Measurements from ENCODE around the gene HES2.

DNA sequence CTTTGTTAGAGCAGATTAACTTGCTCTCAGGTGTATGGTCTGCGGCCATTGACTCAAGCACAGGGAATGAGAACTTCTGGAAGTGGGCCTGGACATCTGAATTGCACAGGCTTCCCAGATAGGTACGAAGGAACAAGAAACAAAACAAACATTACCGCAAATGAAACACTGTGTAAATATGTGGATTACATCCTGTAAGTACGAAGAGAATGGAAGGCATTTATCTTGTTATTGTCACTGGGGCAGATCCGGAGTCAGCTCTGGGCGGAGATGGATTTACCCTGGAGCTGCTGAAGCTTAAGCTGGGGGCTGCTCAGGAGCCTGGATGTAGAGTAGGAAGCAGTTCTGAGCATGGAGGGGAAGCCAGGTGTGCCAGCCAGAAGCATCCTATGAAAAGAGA is 6.8 kb downstream of the HES2 start:
- no peak for TF ChIP-seq POLR2A (IDR thresholded peaks at IDR 0.05)
- TF ChIP-seq, protein P1, sequence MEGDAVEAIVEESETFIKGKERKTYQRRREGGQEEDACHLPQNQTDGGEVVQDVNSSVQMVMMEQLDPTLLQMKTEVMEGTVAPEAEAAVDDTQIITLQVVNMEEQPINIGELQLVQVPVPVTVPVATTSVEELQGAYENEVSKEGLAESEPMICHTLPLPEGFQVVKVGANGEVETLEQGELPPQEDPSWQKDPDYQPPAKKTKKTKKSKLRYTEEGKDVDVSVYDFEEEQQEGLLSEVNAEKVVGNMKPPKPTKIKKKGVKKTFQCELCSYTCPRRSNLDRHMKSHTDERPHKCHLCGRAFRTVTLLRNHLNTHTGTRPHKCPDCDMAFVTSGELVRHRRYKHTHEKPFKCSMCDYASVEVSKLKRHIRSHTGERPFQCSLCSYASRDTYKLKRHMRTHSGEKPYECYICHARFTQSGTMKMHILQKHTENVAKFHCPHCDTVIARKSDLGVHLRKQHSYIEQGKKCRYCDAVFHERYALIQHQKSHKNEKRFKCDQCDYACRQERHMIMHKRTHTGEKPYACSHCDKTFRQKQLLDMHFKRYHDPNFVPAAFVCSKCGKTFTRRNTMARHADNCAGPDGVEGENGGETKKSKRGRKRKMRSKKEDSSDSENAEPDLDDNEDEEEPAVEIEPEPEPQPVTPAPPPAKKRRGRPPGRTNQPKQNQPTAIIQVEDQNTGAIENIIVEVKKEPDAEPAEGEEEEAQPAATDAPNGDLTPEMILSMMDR (IDR thresholded peaks at IDR 0.05), result no peak

All from adrenal gland (tissue), 5 donors.